GM06990 (cell line): ENCODE measurements around the gene C9orf57.

Experiments
- DNase-seq: peaks from one replicate; pipeline ENCODE4 v3.0.0-alpha.2; 2011; ENCODE audit not compliant: insufficient read length; ENCODE audit errors: extremely low read depth
- H3K27me3 ChIP-seq: replicated peaks from 2 replicates; pipeline ENCODE4 v1.6.0; 2011; ENCODE audit warnings: low read length; ENCODE audit not compliant: control insufficient read depth, insufficient read depth
- H3K36me3 ChIP-seq: 2 replicates; pipeline ENCODE4 v1.5.1; 2011; ENCODE audit warnings: low read length; ENCODE audit not compliant: control insufficient read depth, insufficient read depth
- H3K4me3 ChIP-seq: replicated peaks from 2 replicates; pipeline ENCODE4 v1.5.1; 2011; ENCODE audit warnings: low read depth, mild to moderate bottlenecking, control low read depth, low read length
- CTCF ChIP-seq: IDR thresholded peaks from 2 replicates; pipeline ENCODE4 v1.5.1; 2011; ENCODE audit warnings: low read length, control low read depth, mild to moderate bottlenecking, inconsistent platforms; ENCODE audit not compliant: insufficient read depth, poor library complexity, severe bottlenecking

Gene C9orf57

GRCh38 chr9:72043576-72043975 lies 16.8 kb downstream of the C9orf57 start:
- no peak overlapping the region for H3K4me3 ChIP-seq
- H3K27me3 ChIP-seq: no peaks in the 10 kb centered on the region
- DNase-seq: no peak
- no peaks in the 10 kb centered on the region for H3K36me3 ChIP-seq
- no peak for TF ChIP-seq CTCF

GRCh38 chr9:72042928-72043327 lies 17.5 kb downstream of the C9orf57 start:
- no peaks in the 10 kb centered on the region for H3K27me3 ChIP-seq
- H3K4me3 ChIP-seq: no peak overlapping the region
- TF ChIP-seq CTCF: no peak
- H3K36me3 ChIP-seq: no peaks in the 10 kb centered on the region
- no peak for DNase-seq

GRCh38 chr9:72041775-72042194 lies 18.6 kb downstream of the C9orf57 start:
- Histone ChIP-seq H3K27me3 (no peaks in the 10 kb centered on the region), H3K4me3 (no peak overlapping the region), H3K36me3 (no peaks in the 10 kb centered on the region)
- TF ChIP-seq CTCF: no peak
- DNase-seq: no peak

- no peak for DNase-seq
- no peak for TF ChIP-seq CTCF
- no peaks in the 10 kb centered on the region for H3K36me3 ChIP-seq
- H3K4me3 ChIP-seq: no peak overlapping the region
- H3K27me3 ChIP-seq: no peaks in the 10 kb centered on the region
Measured at GRCh38 chr9:72041369-72041768, 19.0 kb downstream of the C9orf57 start.

- no peak for TF ChIP-seq CTCF
- H3K4me3 ChIP-seq: no peak overlapping the region
- DNase-seq: no peak
- no peaks in the 10 kb centered on the region for H3K27me3 ChIP-seq
- no peaks in the 10 kb centered on the region for H3K36me3 ChIP-seq
Measured at GRCh38 chr9:72039532-72039931, 20.9 kb downstream of the C9orf57 start.

GRCh38 chr9:72038890-72039410 lies 21.5 kb downstream of the C9orf57 start:
- DNase-seq: peak; percentile 18
- no peak overlapping the region for H3K4me3 ChIP-seq
- peak; percentile 92 for TF ChIP-seq CTCF
- H3K27me3 ChIP-seq: no peaks in the 10 kb centered on the region
- no peaks in the 10 kb centered on the region for H3K36me3 ChIP-seq
